Parathyroid adenoma (tissue), 2 donors: ENCODE measurements around the gene KLF13.

Experiments
- H2AFZ ChIP-seq: fragments of 300-600 bp; sonication (generic); one replicate; pipeline ENCODE4 v1.7.0; 2017; ENCODE audit warnings: antibody characterized with exemption, mild to moderate bottlenecking
- H3K27ac ChIP-seq: fragments of 300-600 bp; sonication (generic); one replicate; pipeline ENCODE4 v1.7.0; 2017
- H3K27me3 ChIP-seq: fragments of 300-600 bp; sonication (generic); one replicate; pipeline ENCODE4 v1.7.0; 2017; ENCODE audit warnings: low read length; ENCODE audit not compliant: control insufficient read depth, insufficient read depth
- H3K36me3 ChIP-seq: fragments of 300-600 bp; sonication (generic); one replicate; pipeline ENCODE4 v1.7.0; 2017; ENCODE audit warnings: low read length; ENCODE audit not compliant: control insufficient read depth, insufficient read depth
- H3K4me1 ChIP-seq: fragments of 300-600 bp; sonication (generic); one replicate; pipeline ENCODE4 v1.7.0; 2017; ENCODE audit warnings: control low read depth
- H3K4me2 ChIP-seq: fragments of 300-600 bp; sonication (generic); one replicate; pipeline ENCODE4 v1.7.0; 2017; ENCODE audit warnings: low read length
- H3K4me3 ChIP-seq: fragments of 300-600 bp; sonication (generic); one replicate; pipeline ENCODE4 v1.7.0; 2017; ENCODE audit warnings: low read depth, low read length
- H3K79me2 ChIP-seq: fragments of 300-600 bp; sonication (generic); one replicate; pipeline ENCODE4 v1.7.0; 2017; ENCODE audit warnings: control low read depth
- H3K9ac ChIP-seq: fragments of 300-600 bp; sonication (generic); one replicate; pipeline ENCODE4 v1.7.0; 2017; ENCODE audit warnings: mild to moderate bottlenecking
- H3K9me3 ChIP-seq: fragments of 300-600 bp; sonication (generic); one replicate; pipeline ENCODE4 v1.7.0; 2017; ENCODE audit warnings: low read length; ENCODE audit not compliant: control insufficient read depth
- TF ChIP-seq, protein P1 (sequence below): fragments of 300-600 bp; sonication (generic); IDR thresholded peaks from one replicate; pipeline ENCODE4 v1.7.0; 2017; ENCODE audit warnings: antibody characterized with exemption, mild to moderate bottlenecking
- donor health status: primary hyperparathyroidism.

Gene KLF13

DNA sequence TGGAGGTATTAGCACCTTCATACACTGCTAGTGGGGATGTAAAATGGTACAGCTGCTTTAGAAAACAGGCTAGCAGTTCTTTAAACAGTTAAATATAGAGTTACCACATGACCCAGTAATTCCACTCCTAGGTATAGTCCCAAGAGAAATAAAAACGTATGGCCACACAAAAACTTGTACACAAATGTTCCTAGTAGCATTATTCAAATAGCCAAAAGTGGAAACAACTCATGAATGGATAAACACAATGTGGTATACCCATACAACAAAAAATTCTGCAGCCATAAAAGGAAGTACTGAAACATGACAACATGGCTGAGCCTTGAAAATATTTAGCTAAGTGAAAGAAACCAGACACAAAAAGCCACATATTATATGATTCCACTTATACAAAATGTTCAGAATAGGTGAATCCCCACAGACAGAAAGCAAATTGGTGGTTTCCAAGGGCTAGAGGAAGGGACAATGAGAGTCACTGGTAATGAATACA is 40.8 kb upstream of the KLF13 start:
- H3K9me3 ChIP-seq = no peaks in the 10 kb centered on the region
- H3K4me3 ChIP-seq = no peak overlapping the region
- H3K4me1 ChIP-seq = no peaks in the 10 kb centered on the region
- no peak overlapping the region for H3K9ac ChIP-seq
- H3K36me3 ChIP-seq = no peaks in the 10 kb centered on the region
- no peak overlapping the region for H3K27ac ChIP-seq
- H3K4me2 ChIP-seq = no peak overlapping the region
- TF ChIP-seq, protein P1, sequence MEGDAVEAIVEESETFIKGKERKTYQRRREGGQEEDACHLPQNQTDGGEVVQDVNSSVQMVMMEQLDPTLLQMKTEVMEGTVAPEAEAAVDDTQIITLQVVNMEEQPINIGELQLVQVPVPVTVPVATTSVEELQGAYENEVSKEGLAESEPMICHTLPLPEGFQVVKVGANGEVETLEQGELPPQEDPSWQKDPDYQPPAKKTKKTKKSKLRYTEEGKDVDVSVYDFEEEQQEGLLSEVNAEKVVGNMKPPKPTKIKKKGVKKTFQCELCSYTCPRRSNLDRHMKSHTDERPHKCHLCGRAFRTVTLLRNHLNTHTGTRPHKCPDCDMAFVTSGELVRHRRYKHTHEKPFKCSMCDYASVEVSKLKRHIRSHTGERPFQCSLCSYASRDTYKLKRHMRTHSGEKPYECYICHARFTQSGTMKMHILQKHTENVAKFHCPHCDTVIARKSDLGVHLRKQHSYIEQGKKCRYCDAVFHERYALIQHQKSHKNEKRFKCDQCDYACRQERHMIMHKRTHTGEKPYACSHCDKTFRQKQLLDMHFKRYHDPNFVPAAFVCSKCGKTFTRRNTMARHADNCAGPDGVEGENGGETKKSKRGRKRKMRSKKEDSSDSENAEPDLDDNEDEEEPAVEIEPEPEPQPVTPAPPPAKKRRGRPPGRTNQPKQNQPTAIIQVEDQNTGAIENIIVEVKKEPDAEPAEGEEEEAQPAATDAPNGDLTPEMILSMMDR = no peak
- no peaks in the 10 kb centered on the region for H3K27me3 ChIP-seq
- no peak overlapping the region for H2AFZ ChIP-seq
- no peaks in the 10 kb centered on the region for H3K79me2 ChIP-seq

DNA sequence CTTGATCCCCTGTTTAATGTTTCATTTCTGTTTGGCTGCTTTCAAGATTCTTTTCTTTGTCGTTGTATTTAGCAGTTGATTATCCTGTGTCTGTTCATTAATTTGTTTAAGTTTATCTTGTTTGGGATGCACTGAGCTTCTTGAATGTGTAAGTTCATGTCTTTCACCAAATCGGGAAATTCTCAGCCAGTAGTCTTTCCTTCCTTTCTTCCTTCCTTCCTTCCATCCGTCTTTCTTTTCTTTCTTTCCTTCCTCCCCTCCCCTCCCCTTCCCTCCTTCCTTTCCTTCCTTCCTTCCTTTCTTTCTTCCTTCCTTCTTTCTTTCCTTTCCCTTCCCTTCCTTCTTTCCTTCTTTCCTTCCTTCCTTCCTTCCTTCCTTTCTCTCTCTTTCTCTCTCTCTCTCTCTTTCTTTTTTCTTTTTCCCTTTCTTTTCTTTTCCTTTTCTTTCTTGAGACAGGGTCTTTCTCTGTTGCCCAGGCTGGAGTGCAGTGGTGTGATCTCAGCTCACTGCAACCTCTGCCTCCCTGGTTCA is 35.5 kb upstream of the KLF13 start:
- Histone ChIP-seq H3K79me2 (no peaks in the 10 kb centered on the region), H3K36me3 (no peaks in the 10 kb centered on the region), H3K9ac (no peak overlapping the region), H3K4me2 (no peak overlapping the region), H3K4me3 (no peak overlapping the region), H3K4me1 (no peaks in the 10 kb centered on the region), H3K27ac (no peak overlapping the region), H3K27me3 (no peaks in the 10 kb centered on the region), H2AFZ (no peak overlapping the region), H3K9me3 (no peaks in the 10 kb centered on the region)
- TF ChIP-seq, protein P1 = no peak

DNA sequence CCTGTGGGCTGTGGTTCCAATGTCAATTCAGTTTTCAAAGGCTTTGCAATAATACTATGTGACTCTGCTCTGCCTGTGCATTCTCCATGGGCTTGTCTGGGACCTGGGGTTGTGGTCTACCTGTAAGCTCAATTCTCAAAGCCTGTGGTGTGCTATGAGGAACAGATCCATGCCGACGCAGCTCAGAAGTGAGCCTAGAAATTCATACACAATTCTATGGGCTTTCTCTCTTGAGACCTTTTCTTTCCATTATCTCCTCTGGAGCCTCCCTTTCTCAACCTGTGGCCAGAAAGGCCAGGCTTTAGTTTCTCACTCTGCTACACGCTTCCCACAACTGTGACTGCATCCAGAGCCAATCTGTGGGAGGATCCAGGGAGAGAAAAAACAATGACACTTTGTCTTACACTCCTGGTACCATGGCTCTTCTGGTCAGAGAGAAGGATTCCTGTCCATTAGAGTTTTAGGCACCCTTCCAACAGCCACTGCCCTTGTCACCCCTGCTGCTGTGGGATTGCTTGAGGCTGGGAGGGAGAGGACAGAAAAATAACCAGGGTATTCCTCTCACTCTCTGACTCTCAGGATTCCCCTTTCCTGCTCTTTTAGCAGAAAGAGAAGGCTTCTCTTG is 34.1 kb upstream of the KLF13 start:
- Histone ChIP-seq H3K9ac (no peak overlapping the region), H3K79me2 (no peaks in the 10 kb centered on the region), H3K27me3 (no peaks in the 10 kb centered on the region), H3K27ac (no peak overlapping the region), H3K4me2 (no peak overlapping the region), H3K36me3 (no peaks in the 10 kb centered on the region), H2AFZ (no peak overlapping the region), H3K4me1 (no peaks in the 10 kb centered on the region), H3K4me3 (no peak overlapping the region), H3K9me3 (no peaks in the 10 kb centered on the region)
- TF ChIP-seq, protein P1 = no peak

DNA sequence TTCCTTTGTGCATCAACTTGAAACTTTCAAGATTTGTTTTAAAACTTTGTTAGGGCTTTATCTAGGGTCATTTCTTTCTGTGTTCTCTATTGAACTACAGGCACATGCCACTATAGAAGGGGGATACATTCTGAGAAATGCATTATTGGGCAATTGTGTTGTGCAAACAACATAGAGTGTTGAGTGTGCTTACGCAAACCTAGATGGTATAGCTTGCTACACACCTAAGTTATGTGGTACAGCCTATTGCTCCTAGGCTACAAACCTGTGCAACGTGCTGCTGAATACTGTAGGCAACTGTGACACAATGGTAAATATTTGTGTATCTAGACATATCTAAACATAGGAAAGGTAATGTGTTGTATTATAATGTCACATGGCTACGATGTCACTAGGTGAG is 33.0 kb upstream of the KLF13 start:
- H3K9ac ChIP-seq = no peak overlapping the region

More for the DNA sequence above, 33.0 kb upstream of the KLF13 start:
- Histone ChIP-seq H3K36me3 (no peaks in the 10 kb centered on the region), H3K27me3 (no peaks in the 10 kb centered on the region), H2AFZ (no peak overlapping the region), H3K4me2 (no peak overlapping the region), H3K79me2 (no peaks in the 10 kb centered on the region), H3K27ac (no peak overlapping the region), H3K9me3 (no peaks in the 10 kb centered on the region), H3K4me3 (no peak overlapping the region), H3K4me1 (no peaks in the 10 kb centered on the region)
- TF ChIP-seq, protein P1 = no peak
